ENCODE measurements around the gene ACYP1. TPM values are rescaled to one million over a fixed set of nuclear protein-coding genes. Genes with fewer than 3 reads are reported as not detected.

The ACYP1 gene
- total and polyA plus RNA-seq, 9 of the 15 experiments (the other 6 are each of a cell fraction or from before 2014, with no cell fraction given): 19.9 to 113 (median 52.3) TPM

DNA sequence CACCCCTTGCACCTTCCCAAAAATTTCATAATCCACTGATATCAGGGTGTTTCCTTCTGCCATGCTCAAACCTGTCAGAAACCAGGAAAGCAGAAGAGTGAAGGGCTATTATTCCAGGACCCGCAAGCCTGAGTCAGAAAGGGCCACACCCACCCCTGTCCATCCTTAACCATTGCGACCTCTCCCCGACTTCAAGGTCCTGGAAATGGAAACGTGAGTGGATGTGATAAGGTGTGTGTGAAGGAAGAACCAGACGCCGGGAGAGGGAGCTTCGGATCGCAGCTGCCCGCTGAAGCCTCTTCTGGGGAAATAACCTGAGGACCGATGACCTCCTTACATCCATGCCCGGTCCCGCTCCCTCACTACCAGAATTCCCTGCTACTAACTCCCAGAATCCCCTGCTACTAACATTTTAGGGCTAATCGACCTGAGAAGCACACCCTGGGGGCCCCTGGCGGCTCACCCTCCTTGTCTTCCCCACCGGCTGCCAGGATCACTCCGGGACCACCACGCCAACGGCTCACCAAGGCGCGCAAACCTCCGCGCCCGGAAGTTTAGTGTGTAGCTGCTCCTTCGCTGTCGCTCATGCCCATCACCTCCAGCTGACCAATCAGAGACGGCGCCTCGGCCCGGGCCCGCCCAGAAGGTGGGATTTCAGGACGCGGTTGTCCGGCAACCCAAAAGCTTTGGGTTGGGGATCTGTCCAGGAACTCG, at the start of gene ACYP1 (continued):
- TF ChIP-seq BRD9 (IDR thresholded peaks at IDR 0.05; ENCODE audit: low read depth, partially characterized antibody) (no peak), POLR3A (IDR thresholded peaks at IDR 0.05; ENCODE audit: borderline replicate concordance, extremely low read depth, insufficient read depth, insufficient read length) (no peak), ZNF707 (CRISPR knock-in tag; conservative IDR thresholded peaks at IDR 0.05) (no peak), TRIM28 (IDR thresholded peaks at IDR 0.05) (no peak), RNF2 (IDR thresholded peaks at IDR 0.05) (no peak), ZKSCAN8 (CRISPR knock-in tag; IDR thresholded peaks at IDR 0.05) (no peak), U2AF1 (optimal IDR thresholded peaks at IDR 0.05; ENCODE audit: low read depth, low read length) (no peak), ESRRB (CRISPR knock-in tag; IDR thresholded peaks at IDR 0.05; ENCODE audit: borderline replicate concordance) (no peak), SRSF3 (IDR thresholded peaks at IDR 0.05; ENCODE audit: insufficient read depth, low read length) (no peak), RFX1 (IDR thresholded peaks at IDR 0.05) (peak; percentile 72), BRD4 (IDR thresholded peaks at IDR 0.05) (no peak), RCOR1 (IDR thresholded peaks at IDR 0.05; ENCODE audit: borderline replicate concordance in 1 of 2, low read depth in 2 of 2, low read length in 2 of 2) (peak in 1 of 2 experiments; percentile 9; a peak in 1 of 4 replicates)
- TF ChIP-seq, protein P1, sequence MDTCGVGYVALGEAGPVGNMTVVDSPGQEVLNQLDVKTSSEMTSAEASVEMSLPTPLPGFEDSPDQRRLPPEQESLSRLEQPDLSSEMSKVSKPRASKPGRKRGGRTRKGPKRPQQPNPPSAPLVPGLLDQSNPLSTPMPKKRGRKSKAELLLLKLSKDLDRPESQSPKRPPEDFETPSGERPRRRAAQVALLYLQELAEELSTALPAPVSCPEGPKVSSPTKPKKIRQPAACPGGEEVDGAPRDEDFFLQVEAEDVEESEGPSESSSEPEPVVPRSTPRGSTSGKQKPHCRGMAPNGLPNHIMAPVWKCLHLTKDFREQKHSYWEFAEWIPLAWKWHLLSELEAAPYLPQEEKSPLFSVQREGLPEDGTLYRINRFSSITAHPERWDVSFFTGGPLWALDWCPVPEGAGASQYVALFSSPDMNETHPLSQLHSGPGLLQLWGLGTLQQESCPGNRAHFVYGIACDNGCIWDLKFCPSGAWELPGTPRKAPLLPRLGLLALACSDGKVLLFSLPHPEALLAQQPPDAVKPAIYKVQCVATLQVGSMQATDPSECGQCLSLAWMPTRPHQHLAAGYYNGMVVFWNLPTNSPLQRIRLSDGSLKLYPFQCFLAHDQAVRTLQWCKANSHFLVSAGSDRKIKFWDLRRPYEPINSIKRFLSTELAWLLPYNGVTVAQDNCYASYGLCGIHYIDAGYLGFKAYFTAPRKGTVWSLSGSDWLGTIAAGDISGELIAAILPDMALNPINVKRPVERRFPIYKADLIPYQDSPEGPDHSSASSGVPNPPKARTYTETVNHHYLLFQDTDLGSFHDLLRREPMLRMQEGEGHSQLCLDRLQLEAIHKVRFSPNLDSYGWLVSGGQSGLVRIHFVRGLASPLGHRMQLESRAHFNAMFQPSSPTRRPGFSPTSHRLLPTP (IDR thresholded peaks at IDR 0.05; ENCODE audit: borderline replicate concordance, extremely low read depth, insufficient read length): no peak
- TF ChIP-seq, protein P2, sequence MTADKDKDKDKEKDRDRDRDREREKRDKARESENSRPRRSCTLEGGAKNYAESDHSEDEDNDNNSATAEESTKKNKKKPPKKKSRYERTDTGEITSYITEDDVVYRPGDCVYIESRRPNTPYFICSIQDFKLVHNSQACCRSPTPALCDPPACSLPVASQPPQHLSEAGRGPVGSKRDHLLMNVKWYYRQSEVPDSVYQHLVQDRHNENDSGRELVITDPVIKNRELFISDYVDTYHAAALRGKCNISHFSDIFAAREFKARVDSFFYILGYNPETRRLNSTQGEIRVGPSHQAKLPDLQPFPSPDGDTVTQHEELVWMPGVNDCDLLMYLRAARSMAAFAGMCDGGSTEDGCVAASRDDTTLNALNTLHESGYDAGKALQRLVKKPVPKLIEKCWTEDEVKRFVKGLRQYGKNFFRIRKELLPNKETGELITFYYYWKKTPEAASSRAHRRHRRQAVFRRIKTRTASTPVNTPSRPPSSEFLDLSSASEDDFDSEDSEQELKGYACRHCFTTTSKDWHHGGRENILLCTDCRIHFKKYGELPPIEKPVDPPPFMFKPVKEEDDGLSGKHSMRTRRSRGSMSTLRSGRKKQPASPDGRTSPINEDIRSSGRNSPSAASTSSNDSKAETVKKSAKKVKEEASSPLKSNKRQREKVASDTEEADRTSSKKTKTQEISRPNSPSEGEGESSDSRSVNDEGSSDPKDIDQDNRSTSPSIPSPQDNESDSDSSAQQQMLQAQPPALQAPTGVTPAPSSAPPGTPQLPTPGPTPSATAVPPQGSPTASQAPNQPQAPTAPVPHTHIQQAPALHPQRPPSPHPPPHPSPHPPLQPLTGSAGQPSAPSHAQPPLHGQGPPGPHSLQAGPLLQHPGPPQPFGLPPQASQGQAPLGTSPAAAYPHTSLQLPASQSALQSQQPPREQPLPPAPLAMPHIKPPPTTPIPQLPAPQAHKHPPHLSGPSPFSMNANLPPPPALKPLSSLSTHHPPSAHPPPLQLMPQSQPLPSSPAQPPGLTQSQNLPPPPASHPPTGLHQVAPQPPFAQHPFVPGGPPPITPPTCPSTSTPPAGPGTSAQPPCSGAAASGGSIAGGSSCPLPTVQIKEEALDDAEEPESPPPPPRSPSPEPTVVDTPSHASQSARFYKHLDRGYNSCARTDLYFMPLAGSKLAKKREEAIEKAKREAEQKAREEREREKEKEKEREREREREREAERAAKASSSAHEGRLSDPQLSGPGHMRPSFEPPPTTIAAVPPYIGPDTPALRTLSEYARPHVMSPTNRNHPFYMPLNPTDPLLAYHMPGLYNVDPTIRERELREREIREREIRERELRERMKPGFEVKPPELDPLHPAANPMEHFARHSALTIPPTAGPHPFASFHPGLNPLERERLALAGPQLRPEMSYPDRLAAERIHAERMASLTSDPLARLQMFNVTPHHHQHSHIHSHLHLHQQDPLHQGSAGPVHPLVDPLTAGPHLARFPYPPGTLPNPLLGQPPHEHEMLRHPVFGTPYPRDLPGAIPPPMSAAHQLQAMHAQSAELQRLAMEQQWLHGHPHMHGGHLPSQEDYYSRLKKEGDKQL (CRISPR knock-in tag; IDR thresholded peaks at IDR 0.05; ENCODE audit: borderline replicate concordance): no peak
- TF ChIP-seq, protein P3, sequence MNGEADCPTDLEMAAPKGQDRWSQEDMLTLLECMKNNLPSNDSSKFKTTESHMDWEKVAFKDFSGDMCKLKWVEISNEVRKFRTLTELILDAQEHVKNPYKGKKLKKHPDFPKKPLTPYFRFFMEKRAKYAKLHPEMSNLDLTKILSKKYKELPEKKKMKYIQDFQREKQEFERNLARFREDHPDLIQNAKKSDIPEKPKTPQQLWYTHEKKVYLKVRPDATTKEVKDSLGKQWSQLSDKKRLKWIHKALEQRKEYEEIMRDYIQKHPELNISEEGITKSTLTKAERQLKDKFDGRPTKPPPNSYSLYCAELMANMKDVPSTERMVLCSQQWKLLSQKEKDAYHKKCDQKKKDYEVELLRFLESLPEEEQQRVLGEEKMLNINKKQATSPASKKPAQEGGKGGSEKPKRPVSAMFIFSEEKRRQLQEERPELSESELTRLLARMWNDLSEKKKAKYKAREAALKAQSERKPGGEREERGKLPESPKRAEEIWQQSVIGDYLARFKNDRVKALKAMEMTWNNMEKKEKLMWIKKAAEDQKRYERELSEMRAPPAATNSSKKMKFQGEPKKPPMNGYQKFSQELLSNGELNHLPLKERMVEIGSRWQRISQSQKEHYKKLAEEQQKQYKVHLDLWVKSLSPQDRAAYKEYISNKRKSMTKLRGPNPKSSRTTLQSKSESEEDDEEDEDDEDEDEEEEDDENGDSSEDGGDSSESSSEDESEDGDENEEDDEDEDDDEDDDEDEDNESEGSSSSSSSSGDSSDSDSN (IDR thresholded peaks at IDR 0.05; ENCODE audit: borderline replicate concordance in 1 of 2, low read depth in 2 of 2, low read length in 2 of 2): 0 out of 4 replicates have a peak, but pooled peaks of 1 of the 2 experiments have one; percentile 34
